GM19397 (cell line): Measurements from ENCODE around the gene LIPA.
A peak's percentile ranks its signal among the peaks of the same experiment; 100 is the strongest.

Experiments
- ATAC-seq: cut with Tn5 transposase; IDR thresholded peaks from one replicate; pipeline ENCODE4 v1.9.1; 2021; ENCODE audit warnings: mild to moderate bottlenecking, moderate library complexity; ENCODE audit not compliant: unreplicated experiment

The LIPA gene

DNA sequence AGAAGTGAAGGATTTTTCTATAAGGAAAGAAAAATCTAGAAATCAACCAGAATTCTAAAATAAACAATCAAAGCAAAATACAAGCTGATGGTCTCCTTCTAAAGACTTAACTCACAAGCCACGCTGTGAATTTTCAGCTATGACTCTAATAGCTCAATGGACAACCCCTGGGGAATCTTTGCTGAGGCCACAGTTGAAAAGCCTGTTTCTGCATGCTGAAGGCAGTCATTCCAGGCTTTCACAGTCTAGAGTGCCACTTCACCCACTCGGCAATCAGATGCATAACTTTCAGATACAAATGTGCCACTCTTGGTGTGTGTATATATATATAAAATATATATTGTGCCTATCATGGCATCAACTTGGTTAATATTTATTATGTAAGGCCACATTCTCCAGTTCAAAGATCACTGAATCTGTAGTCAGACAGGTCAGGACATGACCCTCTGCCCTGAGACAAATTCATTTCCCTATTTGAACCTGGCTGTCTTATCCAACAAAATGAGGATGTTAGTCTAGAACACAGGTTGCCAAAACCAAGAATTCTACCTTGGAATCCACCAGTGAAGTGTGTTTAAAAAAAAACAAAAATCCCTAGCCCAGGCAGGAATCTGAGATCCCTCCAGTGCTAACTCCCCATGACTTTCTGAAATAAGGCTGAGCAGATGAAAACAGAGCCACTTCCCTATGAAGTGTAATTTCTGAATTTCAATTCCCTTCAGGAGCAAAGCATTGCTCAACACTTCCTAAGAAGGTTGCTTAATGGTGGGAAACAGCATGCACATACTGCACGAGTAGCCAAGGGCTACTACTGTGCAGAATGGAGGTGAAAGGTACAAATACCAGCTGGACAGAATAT lies 9.9 kb downstream of the LIPA start:
- peak; percentile 51 for ATAC-seq

DNA sequence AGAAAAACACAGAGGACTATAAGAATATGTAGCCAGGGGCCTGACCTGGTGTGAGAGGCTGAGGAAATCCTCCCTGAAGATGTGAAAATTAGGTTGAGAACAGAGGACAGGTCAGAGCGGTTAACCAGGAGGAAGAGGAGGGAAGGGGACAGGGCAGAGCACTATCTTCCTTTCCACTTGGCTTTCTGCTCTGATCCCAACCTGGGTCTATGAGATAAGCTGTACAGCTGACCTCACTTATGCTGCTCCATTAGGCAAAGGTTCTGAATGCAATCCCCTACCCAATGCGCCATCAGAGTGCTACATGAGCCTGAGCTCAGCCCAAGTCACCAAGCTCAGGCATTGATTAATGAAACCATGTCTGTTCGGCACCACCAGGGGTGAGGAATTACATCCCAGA lies 10.5 kb downstream of the LIPA start:
- no peak for ATAC-seq

- no peak for ATAC-seq
Observed at GRCh38 chr10:89240519-89240918, 11.1 kb downstream of the LIPA start.

GRCh38 chr10:89238956-89239644 lies 12.5 kb downstream of the LIPA start:
- ATAC-seq = no peak

DNA sequence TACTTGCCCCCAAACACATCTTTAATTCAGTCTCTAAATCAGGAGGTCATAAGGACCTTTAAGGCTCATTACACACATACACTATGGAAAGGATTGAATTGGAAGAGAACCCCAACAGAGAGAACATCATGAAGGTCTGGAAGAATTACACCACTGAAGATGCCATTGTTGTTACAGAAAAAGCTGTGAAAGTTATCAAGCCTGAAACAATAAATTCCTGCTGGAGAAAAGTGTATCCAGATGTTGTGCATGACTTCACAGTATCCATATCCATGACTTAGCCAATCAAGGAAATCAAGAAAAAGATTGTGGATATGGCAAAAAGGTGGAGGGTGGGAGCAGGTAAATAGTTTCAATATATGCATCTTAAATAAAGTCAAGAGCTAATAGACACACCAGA lies 13.7 kb downstream of the LIPA start:
- no peak for ATAC-seq

- ATAC-seq = no peak
Observed at GRCh38 chr10:89236226-89236797, 15.3 kb downstream of the LIPA start.

DNA sequence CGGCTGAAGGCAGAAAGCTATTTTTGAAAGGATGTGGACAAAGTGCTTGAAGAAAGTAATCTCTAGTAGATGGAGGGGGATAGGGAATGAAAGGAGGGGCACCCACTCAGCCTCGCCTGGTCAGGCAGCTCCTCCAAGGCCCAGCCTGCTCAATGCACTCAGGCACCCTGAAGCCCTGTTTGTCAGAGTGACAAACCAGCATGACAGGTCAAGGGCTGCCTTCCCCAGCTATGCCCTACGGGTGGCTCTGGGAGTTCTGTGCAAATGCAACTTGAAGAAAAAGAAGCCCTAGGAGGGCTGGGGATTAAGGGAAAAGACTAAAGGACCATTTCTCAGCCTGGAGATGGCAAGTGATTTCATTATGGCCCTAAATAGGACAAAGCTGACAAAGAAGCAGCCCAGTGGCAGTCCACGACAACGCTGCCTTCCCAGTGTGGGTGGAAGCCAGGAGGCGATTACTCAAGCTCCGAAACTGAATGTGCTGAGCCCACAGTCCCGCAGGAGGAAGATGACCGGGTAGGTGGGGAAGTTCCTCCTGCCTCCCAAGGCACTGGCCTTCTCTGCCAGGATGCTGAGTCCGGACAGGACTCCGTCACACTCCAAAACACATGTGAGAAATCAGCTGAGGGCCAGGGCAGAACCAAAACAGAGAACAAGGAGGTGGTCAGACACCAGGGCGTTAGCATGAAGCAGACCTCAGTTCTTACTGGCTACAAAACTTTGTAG lies 16.3 kb downstream of the LIPA start:
- no peak for ATAC-seq

DNA sequence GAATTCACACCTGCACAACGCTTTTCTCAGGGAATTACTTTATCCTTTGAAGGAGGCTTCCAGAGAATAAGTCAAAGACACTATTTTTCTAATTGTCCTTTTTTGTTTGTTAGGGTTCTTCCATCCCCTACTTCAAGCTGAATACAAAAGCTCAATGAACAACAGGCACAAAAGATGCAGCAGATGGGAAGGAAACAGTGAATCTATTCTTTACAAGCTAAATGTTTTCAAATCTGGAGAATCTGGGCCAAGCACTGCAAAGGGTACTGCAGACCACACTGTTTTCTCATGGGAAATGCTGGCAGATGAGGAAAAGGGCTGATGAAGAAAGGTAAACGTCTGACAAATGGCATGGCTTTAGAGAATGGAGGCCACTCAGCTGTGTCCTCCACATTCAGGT lies 18.5 kb downstream of the LIPA start:
- ATAC-seq = no peak

- ATAC-seq = no peak
Observed at GRCh38 chr10:89228962-89229361, 22.6 kb downstream of the LIPA start.

GRCh38 chr10:89228146-89228545 lies 23.4 kb downstream of the LIPA start:
- ATAC-seq = no peak

GRCh38 chr10:89226891-89227290 lies 24.7 kb downstream of the LIPA start:
- no peak for ATAC-seq

DNA sequence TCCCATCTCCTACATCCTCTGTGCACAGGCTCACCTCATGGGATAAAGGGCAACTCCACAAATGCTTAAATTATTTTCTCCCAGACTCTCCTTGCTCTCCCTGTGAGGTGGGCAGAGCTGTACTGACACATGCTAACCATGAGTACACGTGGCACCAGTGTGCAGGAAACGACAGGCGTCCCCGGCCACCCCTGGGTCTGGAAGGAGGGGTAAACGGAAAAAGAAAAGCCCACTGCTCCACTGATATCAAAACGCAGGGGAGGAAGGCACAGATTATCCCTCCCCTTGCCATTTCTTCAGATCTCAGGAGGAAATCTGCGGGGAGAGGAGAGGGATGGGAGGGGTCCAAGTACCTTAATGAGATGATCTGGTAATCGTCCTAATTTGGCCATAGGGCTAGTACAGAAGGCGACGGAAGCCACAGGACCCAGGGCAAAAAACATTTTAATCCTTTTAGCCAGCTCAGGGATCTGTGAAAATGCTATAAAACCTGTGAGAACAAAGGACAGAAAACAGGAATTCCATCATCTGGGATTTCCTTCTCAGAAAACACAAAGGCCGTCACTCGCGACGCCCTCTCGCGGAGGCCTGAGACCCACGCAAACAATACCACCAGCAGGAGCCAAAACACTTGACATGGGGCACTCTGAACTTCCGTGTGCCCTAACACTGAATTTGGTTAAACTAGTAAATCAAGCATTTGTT lies 26.7 kb downstream of the LIPA start:
- ATAC-seq = no peak

DNA sequence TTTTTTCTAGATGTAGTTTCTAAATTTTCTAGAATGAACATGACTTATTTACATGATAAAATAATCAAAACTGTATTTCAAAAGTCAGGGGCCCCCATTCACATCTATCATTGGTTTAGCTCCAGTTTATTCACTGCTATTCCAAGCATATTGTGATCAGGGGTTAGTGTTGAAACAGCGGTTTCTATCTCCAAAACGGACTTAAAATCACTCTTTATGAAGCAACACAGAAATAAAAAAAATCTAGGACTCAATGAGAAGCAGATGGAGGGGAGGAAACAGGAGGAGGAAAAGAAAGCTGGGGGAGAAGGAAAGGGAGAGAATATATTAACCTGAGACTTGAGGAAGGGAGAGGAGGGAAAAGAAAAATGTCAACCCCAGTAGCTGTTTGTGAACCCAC lies 29.7 kb downstream of the LIPA start:
- no peak for ATAC-seq

GRCh38 chr10:89219513-89220218 lies 31.9 kb downstream of the LIPA start:
- no peak for ATAC-seq

GRCh38 chr10:89217057-89217990 lies 34.3 kb downstream of the LIPA start:
- ATAC-seq = no peak

DNA sequence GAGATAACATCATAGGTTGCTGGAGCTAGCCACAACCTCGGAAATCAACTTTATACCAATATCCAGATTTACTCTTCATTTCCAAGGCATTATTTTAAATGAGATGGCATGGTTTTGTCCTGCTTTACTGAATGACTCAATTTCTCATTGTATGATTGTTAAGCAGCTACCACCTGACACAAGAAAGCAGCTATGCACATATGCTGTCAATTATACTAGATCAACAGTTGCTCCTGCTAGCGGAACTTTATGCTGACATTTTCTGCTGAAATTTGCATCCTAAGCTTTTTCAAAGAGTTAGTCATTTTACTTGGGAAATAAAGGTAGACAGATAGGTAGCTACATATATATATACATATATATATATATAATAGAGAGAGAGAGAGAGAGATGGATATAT lies 35.5 kb downstream of the LIPA start:
- no peak for ATAC-seq

DNA sequence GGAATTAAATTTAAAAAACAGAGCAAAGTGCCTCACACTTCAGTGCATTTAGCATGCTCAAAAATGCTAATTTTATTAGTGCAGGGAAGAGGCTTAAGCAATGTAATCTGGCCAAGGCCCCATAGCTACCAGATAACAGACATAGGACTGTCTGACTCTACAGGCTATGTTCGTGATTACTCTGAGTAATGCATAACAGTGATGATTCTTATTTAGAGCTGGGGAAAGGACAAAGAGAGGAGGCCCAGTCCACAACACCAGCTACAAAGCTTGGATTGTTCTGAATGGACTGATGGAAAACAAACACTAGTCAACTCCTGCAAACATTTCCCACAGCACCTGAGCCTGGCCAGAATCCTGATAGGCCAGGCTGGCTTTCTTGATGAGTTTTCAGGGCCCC lies 36.1 kb downstream of the LIPA start:
- no peak for ATAC-seq

DNA sequence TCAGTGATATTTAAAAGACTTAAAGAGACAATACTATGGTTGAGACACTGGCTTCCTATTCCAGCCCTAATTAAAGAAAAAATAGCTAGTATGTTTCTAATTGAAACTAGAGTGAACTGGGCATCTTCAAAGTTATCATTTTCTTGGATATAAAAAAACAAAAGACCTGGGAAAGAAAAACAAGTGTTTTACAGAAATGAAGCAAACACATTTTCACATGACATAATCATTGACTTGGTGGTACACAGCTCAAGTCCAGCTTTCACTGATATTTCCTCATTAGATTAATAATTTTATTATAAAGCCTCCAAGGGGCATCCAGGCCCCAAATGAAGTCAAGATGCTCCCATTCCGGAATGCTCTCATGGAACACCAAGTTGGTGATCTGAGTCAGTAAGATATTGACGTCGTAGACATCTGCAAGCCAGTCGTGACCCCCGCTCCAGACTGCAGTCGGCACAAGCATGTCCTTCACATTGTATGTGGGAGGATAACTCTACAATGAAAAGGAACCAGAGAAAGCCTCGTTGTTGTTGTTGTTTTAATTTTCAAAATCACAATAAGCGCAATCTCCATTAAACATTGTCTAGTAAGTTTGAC lies 36.9 kb downstream of the LIPA start:
- no peak for ATAC-seq
